Loucy (cell line): Measurements from ENCODE around the gene TRAF2.

Source experiments
- EZH2phosphoT487 ChIP-seq: fragments of 200-600 bp; IDR thresholded peaks from 2 replicates; pipeline ENCODE4 v1.6.1; 2018; ENCODE audit warnings: antibody characterized with exemption, mild to moderate bottlenecking, moderate library complexity, borderline replicate concordance
- TF ChIP-seq, protein P1 (sequence below): fragments of 200-600 bp; sonication (generic); conservative IDR thresholded peaks from 2 replicates; pipeline ENCODE4 v1.5.1; 2014; ENCODE audit warnings: mild to moderate bottlenecking, antibody characterized with exemption, low read length

DNA sequence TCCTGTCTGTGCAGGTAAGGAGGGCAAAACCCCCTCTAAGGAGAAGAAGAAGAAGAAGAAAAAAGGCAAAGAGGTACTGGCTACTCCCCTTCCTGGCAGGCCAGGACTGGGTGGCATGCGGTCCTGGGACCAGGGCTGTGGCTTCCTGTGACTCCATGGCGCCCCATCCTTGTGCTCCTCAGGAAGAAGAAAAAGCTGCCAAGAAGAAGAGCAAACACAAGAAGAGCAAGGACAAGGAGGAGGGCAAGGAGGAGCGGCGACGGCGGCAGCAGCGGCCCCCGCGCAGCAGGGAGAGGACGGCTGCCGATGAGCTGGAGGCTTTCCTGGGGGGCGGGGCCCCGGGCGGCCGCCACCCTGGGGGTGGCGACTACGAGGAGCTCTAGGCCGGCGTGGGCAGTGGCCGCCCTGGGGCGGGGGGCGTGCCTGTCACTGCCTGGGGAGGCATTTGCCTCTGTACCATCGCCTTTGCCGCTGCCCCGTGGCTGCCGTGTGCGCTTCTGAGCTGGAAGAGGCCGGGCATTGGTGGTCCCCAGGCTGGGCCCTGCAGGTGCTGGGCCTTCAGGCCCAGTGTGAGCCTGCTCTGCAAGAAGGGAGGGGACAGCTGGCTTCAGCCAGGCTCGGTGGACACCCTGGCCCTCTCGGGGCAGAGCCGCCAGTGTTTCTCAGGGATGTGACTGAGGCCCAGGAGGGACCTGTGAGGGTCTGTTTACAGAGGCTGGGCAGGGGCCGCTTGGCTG, 46.0 kb upstream of the TRAF2 start:
- TF ChIP-seq, protein P1, sequence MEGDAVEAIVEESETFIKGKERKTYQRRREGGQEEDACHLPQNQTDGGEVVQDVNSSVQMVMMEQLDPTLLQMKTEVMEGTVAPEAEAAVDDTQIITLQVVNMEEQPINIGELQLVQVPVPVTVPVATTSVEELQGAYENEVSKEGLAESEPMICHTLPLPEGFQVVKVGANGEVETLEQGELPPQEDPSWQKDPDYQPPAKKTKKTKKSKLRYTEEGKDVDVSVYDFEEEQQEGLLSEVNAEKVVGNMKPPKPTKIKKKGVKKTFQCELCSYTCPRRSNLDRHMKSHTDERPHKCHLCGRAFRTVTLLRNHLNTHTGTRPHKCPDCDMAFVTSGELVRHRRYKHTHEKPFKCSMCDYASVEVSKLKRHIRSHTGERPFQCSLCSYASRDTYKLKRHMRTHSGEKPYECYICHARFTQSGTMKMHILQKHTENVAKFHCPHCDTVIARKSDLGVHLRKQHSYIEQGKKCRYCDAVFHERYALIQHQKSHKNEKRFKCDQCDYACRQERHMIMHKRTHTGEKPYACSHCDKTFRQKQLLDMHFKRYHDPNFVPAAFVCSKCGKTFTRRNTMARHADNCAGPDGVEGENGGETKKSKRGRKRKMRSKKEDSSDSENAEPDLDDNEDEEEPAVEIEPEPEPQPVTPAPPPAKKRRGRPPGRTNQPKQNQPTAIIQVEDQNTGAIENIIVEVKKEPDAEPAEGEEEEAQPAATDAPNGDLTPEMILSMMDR = no peak
- no peak for TF ChIP-seq EZH2phosphoT487
